NCI-H187 treated with DMSO at 0.1 percent for 48 hours (cell line): ENCODE measurements around the gene R3HCC1L.
"Not testable (repeated sequence)": the region's sequence is repeated elsewhere in the genome, so short reads cannot be mapped to it uniquely, and the experiment has no call there.

Source experiments
- DNase-seq: peaks from one replicate; lab custom pipeline; 2025; lab: John Stamatoyannopoulos, UW

R3HCC1L gene

GRCh38 chr10:98131619-98132018, 2.8 kb upstream of the R3HCC1L start:
- no peak for DNase-seq

GRCh38 chr10:98133075-98133752, 1.2 kb upstream of the R3HCC1L start:
- DNase-seq = not testable (repeated sequence)

- DNase-seq = no peak
Observed at GRCh38 chr10:98134117-98134430, 383 bp upstream of the R3HCC1L start.

GRCh38 chr10:98135222-98135899, 904 bp downstream of the R3HCC1L start:
- DNase-seq = no peak

DNA sequence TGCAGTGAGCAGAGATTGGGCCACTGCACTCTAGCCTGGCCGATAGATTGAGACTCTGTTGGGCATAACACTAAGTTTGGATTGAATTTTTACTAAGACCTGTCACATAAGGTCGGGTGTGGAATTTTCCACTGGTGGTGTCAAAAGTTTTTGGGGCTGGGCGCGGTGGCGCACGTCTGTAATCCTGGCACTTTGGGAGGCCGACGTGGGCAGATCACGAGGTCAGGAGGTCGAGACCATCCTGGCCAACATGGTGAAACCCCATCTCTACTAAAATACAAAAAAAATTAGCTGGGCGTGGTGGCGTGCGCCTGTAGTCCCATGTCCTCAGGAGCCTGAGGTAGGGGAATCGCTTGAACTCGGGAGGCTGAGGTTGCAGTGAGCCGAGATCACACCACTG, 2.3 kb downstream of the R3HCC1L start:
- DNase-seq = not testable (repeated sequence)

DNA sequence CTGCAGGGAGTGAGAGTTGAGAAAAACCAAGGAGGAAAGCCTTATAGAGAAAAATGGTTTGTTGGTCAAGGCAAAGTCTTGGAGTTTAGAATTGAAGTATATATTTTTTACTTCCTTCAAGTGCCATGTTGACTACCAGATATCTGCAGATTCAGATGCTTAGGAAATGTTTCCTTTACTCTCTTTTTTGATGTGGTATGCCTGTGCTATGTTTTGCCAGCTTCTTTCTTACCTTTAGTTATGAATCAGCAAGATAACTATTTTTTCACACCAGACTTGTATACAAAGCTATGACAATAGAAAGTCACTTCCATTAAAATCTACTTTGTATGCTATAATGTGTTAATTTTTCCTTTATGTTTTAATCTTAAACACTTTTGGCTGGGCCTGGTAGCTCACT, 3.6 kb downstream of the R3HCC1L start:
- no peak for DNase-seq

DNA sequence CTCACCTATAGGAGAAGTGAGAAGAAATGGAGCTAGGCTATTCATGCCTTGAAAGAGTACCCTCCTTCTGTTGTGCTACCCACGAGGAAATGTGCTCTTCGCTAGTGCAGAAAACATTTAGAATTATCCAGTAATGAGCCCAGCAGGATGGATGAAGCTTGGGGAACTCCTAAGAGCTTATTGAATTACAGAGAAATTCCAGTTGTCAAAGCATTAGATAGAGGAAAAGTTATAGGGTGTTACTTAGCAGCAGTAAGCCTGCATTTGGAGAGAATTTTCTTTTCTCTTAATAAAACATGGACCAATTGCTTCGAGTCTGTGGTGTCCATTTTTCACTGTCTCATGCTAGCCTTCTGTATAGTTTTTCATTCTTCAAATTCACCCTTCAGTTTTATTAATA, 5.0 kb downstream of the R3HCC1L start:
- DNase-seq = no peak

GRCh38 chr10:98141484-98142073, 7.1 kb downstream of the R3HCC1L start:
- no peak for DNase-seq

DNA sequence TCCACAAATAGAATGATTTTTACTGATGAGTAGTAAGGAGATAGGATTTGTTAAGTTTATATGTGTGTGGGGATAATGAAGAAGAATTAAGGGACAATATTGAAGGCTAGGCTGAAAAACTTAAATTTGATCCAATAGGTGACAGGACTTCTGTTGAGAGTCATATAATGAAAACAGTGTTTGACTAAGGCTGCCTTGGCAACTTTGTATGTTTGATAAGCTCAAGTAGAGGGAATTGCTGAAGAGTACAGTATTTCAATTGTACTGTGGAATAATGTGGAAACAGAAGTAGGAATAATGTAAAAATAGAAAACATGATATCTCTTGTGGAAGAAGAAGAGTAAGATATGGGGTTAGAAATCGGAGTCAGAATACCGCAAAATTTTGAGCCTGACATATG, 10.5 kb downstream of the R3HCC1L start:
- no peak for DNase-seq

- DNase-seq = no peak
Observed at GRCh38 chr10:98149858-98150257, 15.4 kb downstream of the R3HCC1L start.

- DNase-seq = no peak
Observed at GRCh38 chr10:98150544-98150943, 16.1 kb downstream of the R3HCC1L start.

- DNase-seq = not testable (repeated sequence)
Observed at GRCh38 chr10:98152778-98153177, 18.3 kb downstream of the R3HCC1L start.

DNA sequence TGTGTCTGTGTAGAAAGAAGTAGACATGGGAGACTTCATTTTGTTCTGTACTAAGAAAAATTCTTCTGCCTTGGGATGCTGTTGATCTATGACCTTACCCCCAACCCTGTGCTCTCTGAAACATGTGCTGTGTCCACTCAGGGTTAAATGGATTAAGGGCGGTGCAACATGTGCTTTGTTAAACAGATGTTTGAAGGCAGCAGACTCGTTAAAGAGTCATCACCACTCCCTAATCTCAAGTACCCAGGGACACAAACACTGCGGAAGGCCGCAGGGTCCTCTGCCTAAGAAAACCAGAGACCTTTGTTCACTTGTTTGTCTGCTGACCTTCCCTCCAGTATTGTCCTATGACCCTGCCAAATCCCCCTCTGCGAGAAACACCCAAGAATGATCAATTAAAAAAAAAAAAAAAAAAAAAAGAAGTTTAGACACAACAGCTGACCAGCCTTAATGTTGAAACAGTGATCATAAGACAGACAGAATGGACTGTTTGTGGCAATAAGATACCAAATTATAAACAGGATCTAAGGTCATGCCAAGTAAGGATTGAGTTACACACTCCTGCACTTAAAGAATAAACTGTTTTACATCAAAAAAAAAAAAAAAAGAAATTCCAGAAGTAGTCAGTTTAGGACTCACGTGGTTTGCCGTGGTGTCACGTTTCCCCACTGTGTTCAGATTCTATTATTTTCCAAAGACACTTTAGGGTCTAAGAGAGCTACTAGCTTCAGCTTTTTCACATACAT, 18.9 kb downstream of the R3HCC1L start:
- DNase-seq = not testable (repeated sequence)

DNA sequence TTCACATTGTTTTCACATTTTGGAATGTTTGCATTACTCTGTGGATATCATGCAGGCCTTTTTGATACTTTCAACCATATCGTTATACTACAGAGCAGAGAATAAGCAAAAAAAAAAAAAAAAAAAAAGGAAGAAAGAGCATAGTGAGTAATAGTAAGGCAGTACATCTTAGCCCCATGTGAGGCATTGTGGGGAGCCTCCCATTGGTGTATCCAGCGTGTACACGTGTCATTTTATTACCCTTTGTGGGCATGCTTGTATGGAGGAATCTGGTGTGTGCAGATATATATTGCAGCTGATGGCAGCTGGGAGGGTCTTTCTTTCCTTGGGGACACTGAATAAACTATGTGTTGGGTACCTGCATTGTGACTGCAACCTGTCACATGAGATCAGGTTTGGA, 19.6 kb downstream of the R3HCC1L start:
- DNase-seq = no peak

GRCh38 chr10:98158576-98158975, 24.1 kb downstream of the R3HCC1L start:
- no peak for DNase-seq

- DNase-seq = no peak
Observed at GRCh38 chr10:98163941-98164340, 29.5 kb downstream of the R3HCC1L start.

GRCh38 chr10:98167191-98167590, 32.7 kb downstream of the R3HCC1L start:
- no peak for DNase-seq

- DNase-seq = no peak
Observed at GRCh38 chr10:98168147-98168546, 33.7 kb downstream of the R3HCC1L start.

- no peak for DNase-seq
Observed at GRCh38 chr10:98168766-98169165, 34.3 kb downstream of the R3HCC1L start.

DNA sequence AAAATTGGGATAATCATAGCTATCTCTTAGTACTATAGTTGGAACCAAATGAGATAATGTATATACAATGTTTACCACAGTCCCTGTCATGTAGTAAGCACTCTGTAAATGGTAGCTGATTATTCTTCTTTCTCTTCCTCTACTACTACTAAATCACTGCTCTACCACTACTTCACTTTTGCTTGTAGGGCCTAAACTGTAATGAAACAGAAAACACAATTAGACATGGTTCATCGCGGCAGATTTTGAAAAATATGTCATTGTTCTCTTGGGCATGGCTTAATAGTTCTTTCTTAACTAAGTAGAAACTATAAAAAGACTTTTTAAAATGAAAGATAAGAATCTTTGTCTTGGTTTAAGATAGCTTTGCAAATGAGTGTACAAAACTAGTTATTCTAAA, 34.9 kb downstream of the R3HCC1L start:
- DNase-seq = no peak

GRCh38 chr10:98170249-98171117, 36.0 kb downstream of the R3HCC1L start:
- no peak for DNase-seq

DNA sequence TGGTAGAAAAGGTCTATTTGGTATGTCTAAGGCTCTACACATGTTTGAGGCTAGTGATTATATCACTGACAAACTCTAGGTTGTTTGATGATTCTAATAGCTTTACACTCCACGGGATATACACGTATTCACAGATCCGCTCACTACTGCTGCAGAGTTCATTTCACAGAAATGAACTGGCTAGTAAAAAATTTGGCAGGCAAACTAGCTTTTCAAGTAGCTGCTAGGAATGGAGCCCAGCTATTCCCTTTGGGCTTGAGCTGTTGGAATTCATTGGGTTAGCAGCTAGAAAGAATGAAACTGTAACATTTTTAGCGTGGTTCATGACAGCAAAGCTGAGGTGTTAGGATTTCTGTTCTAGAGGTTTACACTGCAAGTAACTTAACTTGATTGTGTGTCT, 37.6 kb downstream of the R3HCC1L start:
- no peak for DNase-seq
